GM12892 (cell line): ENCODE data around the gene MAP2K1.

Source experiments
- POLR2A ChIP-seq: IDR thresholded peaks from 2 replicates; pipeline ENCODE4 v1.6.1; 2011; ENCODE audit warnings: low read depth, low read length, control low read depth
- POLR2AphosphoS5 ChIP-seq: IDR thresholded peaks from 2 replicates; pipeline ENCODE4 v1.6.1; 2011; ENCODE audit warnings: low read depth, low read length, control low read depth
- TAF1 ChIP-seq: IDR thresholded peaks from 2 replicates; pipeline ENCODE4 v1.6.1; 2011; ENCODE audit warnings: low read depth, mild to moderate bottlenecking, control low read depth, low read length, borderline replicate concordance

DNA sequence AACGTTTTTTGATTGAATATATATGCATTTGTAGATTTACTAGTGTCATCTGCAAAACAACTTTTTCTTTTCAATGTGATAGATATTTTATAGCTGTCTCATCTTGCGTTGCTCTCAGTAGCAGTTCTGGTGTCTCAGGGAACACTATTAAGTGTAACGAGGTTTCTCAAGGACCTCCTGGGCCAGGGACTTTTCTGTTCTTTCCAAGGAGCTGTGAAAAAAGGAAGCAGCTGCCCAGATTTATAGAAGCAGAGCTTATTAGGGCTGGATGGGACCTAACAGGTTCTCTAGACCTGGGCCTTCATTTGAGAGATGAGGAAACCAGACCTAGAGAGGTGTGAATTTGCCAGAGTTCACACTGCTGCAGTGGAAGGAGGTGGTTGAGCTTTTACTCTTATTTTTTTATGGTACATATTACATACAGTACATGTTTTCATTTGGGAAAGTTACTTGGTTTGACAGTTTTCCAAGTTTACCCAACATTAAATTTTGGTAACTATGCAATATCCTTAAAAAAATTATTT, 16.1 kb downstream of the MAP2K1 start:
- TF ChIP-seq POLR2A (no peak), POLR2AphosphoS5 (no peak), TAF1 (no peak)
